Endothelial cell (in vitro differentiated cells): Measurements from ENCODE around the gene SESN2. TPM values are rescaled to one million over a fixed set of nuclear protein-coding genes. Genes with fewer than 3 reads are reported as not detected.

Experiments
- DNase-seq: peaks from one replicate; pipeline ENCODE4 v3.0.0; 2021; ENCODE audit warnings: low spot score
- H3K27ac Mint-ChIP-seq: one replicate; pipeline ENCODE4 v1.8.0; 2021; ENCODE audit warnings: mixed read lengths, inconsistent platforms; ENCODE audit not compliant: unreplicated experiment
- H3K27me3 Mint-ChIP-seq: one replicate; pipeline ENCODE4 v1.8.0; 2021; ENCODE audit warnings: mild to moderate bottlenecking, moderate library complexity, mixed read lengths, inconsistent platforms; ENCODE audit not compliant: unreplicated experiment
- H3K36me3 Mint-ChIP-seq: one replicate; pipeline ENCODE4 v1.8.0; 2021; ENCODE audit warnings: mild to moderate bottlenecking, low read depth, mixed read lengths, inconsistent platforms; ENCODE audit not compliant: unreplicated experiment
- H3K4me1 Mint-ChIP-seq: one replicate; pipeline ENCODE4 v1.8.0; 2021; ENCODE audit warnings: mild to moderate bottlenecking, mixed read lengths, inconsistent platforms; ENCODE audit not compliant: unreplicated experiment
- H3K4me3 Mint-ChIP-seq: one replicate; pipeline ENCODE4 v1.8.0; 2021; ENCODE audit warnings: mild to moderate bottlenecking, mixed read lengths, inconsistent platforms; ENCODE audit not compliant: unreplicated experiment
- H3K9me3 Mint-ChIP-seq: one replicate; pipeline ENCODE4 v1.8.0; 2021; ENCODE audit warnings: mixed read lengths, inconsistent platforms; ENCODE audit not compliant: unreplicated experiment
- total RNA-seq: library from RNA; stranded (reverse); fragmentation: NEBNext Ultra II Directional; extraction: Animal tissue kit (Norgen Biotek cat#: 25700); gene quantifications from one replicate; pipeline ENCODE4 v1.2.1, GENCODE V29; 2021; ENCODE audit not compliant: unreplicated experiment
- TF ChIP-seq, protein P1 (sequence below): fragments of 200-600 bp; sonication (generic); IDR thresholded peaks from one replicate; pipeline ENCODE4 v1.5.0; 2021; ENCODE audit warnings: antibody characterized with exemption; ENCODE audit not compliant: unreplicated experiment

SESN2 gene
- total RNA-seq, 1 donor from 2014 or later: 31.0 TPM

DNA sequence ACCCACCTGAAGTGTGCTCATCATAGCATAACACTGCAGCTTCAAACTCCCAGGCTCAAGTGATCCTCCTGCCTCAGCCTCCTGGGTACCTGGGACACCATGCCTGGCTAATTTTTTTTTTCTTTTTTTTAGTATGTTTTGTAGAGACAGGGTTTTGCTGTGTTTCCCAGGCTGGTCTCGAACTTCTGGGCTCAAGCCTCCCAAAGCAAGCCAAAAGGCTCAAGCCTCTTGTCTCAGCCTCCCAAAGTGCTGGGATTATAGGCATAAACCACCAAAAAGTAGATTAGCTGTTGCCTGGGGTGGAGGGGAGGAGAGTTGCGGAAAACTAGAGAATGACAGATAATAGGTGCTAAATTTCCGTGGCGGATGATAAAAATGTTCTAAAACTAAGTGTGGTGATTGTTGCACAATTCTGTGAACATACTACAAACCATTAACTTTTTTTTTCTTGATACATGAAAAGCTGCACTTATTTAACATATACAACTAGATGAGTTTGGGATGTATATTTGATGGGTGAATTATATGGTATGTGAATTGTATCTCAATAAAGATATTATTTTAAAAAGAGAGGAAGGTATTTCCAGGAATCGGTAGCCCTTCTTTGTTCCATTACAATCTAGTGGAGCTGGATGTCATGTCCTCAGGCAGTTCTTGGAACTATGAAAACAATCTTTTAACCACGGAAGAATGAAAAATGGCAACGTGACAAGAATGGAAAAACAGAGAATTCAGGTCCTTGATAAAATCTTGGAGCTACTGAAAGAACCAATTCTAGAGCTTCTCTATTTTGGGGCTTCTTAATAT lies 42.3 kb downstream of the SESN2 start:
- no peak for DNase-seq
- H3K36me3 Mint-ChIP-seq: no peaks in the 10 kb centered on the region
- H3K27me3 Mint-ChIP-seq: no peaks in the 10 kb centered on the region
- no peak overlapping the region for H3K27ac Mint-ChIP-seq
- H3K4me1 Mint-ChIP-seq: peaks cover 2% of the 10 kb centered on the region
- no peak overlapping the region for H3K4me3 Mint-ChIP-seq
- TF ChIP-seq, protein P1, sequence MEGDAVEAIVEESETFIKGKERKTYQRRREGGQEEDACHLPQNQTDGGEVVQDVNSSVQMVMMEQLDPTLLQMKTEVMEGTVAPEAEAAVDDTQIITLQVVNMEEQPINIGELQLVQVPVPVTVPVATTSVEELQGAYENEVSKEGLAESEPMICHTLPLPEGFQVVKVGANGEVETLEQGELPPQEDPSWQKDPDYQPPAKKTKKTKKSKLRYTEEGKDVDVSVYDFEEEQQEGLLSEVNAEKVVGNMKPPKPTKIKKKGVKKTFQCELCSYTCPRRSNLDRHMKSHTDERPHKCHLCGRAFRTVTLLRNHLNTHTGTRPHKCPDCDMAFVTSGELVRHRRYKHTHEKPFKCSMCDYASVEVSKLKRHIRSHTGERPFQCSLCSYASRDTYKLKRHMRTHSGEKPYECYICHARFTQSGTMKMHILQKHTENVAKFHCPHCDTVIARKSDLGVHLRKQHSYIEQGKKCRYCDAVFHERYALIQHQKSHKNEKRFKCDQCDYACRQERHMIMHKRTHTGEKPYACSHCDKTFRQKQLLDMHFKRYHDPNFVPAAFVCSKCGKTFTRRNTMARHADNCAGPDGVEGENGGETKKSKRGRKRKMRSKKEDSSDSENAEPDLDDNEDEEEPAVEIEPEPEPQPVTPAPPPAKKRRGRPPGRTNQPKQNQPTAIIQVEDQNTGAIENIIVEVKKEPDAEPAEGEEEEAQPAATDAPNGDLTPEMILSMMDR: no peak
- H3K9me3 Mint-ChIP-seq: no peaks in the 10 kb centered on the region

DNA sequence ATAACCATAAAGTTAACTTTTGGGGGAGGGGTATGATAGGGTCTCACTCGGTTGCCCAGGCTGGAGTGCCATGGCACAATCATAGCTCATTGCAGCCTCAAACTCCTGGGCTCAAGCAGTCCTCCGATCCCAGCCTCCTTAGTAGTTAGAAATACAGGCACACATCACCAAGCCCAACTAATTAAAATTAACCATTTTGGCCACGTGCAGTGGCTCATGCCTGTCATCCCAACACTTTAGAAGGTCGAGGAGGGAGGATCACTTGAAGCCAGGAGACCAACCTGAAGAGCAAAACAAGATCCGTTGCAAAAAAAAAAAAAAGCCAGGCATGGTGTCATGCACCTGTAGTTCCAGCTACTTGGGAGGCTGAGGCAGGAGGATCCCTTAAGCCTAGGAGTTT lies 42.9 kb downstream of the SESN2 start:
- Mint-ChIP-seq H3K9me3 (no peaks in the 10 kb centered on the region), H3K4me1 (peaks cover 2% of the 10 kb centered on the region), H3K27me3 (no peaks in the 10 kb centered on the region), H3K36me3 (no peaks in the 10 kb centered on the region), H3K27ac (no peak overlapping the region), H3K4me3 (no peak overlapping the region)
- TF ChIP-seq, protein P1: no peak
- no peak for DNase-seq

DNA sequence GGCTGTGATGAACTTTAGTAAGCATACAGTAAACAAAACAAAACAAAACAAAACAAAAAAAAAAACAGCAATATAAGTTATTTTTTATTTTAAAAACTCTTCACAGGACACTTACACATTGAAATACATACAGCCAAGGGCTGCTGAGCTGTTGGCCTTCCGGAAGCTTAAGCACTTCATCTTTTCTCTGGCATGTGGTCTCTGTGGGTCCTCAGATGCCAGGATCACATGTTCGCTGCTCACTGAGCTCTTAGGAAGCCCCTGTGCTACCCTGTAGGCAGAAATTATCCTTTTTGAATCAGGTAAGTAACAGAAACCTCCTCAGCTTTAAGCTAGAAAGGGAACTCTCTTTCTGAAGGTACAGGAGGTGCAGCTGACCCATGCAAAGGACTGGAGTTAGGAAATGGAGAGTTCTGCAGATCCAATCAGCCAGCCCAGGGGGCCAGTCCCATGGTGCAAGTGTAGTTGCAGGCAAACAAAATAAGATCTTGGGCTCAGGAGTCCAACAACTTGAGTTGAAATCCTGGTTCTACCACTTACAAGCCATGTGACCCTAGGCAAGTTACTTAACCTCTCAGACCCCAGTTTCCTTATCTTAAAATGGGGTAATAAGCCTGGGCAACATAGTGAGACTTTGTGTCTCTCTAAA lies 47.1 kb downstream of the SESN2 start:
- H3K4me1 Mint-ChIP-seq: peaks cover 2% of the 10 kb centered on the region
- no peaks in the 10 kb centered on the region for H3K27me3 Mint-ChIP-seq
- no peak overlapping the region for H3K4me3 Mint-ChIP-seq
- no peaks in the 10 kb centered on the region for H3K9me3 Mint-ChIP-seq
- TF ChIP-seq, protein P1: no peak
- no peak for DNase-seq
- H3K27ac Mint-ChIP-seq: no peak overlapping the region
- no peaks in the 10 kb centered on the region for H3K36me3 Mint-ChIP-seq

DNA sequence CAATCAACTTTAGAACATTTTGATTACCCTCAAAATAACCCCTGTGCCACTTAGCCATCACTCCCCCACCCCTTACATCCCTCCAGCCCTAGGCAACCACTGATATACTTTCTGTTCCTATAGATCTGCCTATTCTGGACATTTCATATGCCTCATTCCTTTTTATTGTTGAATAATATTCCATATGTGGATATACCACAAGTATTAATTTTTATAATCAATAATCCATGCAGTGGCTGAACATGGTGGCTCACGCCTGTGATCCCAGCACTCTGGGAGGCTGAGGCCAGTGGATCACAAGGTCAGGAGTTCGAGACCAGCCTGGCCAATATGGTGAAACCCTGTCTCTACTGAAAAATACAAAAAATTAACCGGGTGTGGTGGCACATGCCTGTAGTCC lies 49.4 kb downstream of the SESN2 start:
- no peak overlapping the region for H3K27ac Mint-ChIP-seq
- no peaks in the 10 kb centered on the region for H3K9me3 Mint-ChIP-seq
- peaks cover 2% of the 10 kb centered on the region for H3K4me1 Mint-ChIP-seq
- no peaks in the 10 kb centered on the region for H3K27me3 Mint-ChIP-seq
- TF ChIP-seq, protein P1: no peak
- H3K36me3 Mint-ChIP-seq: no peaks in the 10 kb centered on the region
- DNase-seq: no peak
- H3K4me3 Mint-ChIP-seq: no peak overlapping the region

DNA sequence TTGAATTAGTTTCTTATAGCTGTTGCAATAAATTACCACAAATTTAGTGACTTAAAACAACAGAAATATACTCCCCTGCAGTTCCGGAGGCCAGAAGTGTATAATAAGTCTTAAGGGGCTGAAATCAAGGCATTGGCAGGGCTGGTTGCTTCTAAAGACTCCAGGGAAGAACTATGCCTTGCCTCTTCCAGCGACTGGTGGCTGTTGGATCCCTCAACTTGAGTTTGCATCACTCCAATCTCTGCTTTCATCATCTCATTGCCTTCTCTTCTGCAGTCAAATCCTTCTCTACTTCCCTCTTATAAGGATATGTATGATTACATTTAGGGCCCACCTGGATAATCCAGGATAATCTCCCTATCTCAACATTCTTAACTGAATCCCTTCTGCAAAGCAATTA lies 50.4 kb downstream of the SESN2 start:
- no peaks in the 10 kb centered on the region for H3K27me3 Mint-ChIP-seq
- no peak overlapping the region for H3K27ac Mint-ChIP-seq
- H3K36me3 Mint-ChIP-seq: no peaks in the 10 kb centered on the region
- peaks cover 3% of the 10 kb centered on the region for H3K4me1 Mint-ChIP-seq
- H3K9me3 Mint-ChIP-seq: no peaks in the 10 kb centered on the region
- TF ChIP-seq, protein P1: no peak
- no peak for DNase-seq
- H3K4me3 Mint-ChIP-seq: no peak overlapping the region
